ENCODE measurements around the gene MRPL55.

MRPL55 gene

DNA sequence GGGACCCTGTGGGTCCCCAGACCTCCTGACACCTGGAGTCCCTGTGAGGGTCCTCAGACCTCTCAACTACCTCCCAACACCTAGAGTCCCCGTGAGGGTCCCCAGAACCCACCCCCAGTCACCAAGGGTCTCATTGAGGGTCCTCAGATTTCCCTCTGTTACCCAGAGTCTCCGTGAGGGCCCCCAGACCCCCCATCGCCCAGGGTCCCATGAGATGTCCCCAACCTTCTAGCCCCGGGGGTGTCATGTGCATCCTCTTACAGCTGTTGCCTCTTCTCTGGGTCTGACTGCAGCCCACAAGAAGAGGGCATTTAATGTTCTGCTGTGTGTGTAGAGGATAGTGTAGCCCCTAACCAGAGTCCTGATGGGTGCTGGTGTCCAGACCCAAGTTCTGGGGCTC is 38.7 kb upstream of the MRPL55 start:
- DNase-seq (ENCODE audit: low read depth): no peak

DNA sequence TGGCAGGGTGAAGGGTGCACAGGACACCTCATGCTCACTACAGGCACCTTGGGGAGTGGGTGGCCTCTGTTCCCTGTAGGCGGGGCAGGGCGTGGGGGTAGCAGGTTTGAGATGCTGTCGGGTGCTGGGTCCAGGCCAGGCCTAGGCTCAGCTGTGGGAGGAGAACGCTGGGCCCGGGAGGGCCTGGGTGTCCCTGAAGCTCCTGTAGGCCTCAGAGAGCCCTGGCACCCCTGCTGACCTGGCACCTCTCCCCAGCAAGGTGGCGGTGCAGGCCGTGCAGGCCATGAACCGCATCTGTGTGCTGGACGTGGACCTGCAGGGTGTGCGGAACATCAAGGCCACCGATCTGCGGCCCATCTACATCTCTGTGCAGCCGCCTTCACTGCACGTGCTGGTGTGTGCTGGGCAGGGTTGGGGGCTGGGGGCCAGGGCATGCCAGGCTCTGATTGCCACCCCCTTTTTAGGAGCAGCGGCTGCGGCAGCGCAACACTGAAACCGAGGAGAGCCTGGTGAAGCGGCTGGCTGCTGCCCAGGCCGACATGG is 38.1 kb upstream of the MRPL55 start:
- DNase-seq (ENCODE audit: low read depth): no peak

GRCh38 chr1:228146417-228147150 is 37.5 kb upstream of the MRPL55 start:
- no peak for DNase-seq (ENCODE audit: low read depth)

DNA sequence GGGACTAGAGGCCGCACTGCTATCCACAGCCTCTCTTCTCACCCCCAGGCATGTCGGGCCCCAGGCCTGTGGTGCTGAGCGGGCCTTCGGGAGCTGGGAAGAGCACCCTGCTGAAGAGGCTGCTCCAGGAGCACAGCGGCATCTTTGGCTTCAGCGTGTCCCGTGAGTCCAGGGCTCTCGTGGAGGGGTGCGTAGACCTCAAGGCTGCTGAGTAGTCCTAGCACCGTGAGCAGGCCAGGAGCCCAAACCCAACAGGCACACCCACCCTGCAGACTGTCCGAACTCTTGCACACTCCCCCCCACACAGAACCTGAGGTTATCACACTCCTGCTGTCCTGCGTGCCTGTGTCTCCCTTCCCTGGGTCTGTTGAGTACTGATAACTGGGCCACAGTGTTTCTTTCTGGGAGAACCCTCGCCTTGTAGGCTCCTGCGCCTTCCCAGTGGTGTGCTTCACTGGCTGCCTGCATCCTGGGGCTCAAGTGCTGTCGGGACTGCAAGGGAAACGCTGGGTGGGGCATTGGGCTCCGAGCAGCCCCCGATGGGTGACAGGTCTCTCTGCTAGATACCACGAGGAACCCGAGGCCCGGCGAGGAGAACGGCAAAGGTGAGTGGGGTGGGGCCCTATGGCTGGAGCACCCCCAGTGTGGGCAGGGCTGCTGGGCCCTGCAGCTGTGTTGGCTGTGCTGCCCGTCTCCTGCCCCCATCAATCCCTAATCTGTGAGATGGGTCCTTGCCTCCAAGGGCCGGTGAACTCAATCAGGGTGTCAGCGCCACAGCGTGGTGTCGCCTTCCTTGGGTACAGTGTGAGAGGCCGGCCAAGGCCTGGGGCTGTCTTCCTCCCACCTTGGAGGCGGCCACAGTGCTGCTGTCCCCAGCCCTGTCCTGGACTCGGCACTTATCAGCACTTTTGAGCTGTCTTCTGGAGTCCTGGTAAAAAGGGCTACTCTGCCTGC is 36.6 kb upstream of the MRPL55 start:
- DNase-seq (ENCODE audit: low read depth): no peak

DNA sequence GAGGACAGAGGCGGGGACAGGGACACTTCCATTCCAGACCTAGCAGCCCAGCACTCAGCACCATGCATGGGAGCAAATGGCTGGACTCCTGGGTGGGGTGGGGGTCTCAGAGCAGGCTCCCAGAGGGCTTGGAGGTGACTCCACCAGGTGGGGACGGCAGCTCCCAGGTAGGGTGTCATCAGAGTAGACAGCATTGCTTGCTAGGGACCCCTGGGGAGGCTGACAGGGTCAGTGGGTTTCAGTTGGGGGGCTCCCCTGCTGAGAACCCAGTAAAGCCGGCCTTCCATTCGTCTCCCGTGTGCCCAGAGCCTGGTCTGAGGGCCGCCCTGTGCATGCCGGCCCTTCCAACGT is 35.9 kb upstream of the MRPL55 start:
- DNase-seq (ENCODE audit: low read depth): no peak

DNA sequence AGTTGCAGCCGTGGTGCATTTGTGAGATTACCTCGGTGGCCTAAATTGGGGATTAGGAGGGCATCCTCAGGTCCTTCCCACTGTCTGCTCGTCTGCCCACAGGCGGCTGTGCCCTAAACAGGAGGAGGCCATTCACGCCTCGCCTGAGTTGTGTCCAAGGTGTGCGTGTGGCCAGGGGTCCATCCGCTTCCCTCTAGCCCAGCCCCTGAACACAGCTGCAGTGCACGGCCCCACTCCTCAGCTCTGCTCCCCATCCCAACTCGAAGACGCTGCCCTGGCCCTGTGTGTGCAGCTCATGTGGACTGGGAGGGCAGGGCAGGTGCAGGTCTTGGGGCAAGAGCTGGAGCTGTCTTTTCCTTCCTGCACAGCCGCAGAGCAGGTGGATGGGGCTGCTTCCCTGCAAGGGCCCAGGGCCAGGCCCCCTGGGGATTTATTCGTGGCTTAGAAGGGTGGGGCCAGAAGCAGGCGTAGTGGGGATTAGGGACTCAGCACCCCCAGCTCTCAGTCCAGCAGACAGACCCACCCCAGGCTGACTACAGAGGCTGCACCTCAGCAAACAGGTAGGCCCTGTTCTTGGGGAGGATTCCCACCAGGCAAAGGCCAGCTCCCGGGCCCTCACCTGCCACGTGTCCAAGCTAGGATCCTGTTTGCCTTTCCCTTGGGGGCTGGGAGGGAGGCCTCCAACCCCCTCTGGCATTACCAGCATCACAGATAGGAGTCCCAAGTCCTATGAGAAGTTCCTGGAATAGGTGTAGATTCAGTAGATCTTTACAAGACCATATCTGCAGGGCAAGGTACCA is 35.3 kb upstream of the MRPL55 start:
- DNase-seq (ENCODE audit: low read depth): no peak

DNA sequence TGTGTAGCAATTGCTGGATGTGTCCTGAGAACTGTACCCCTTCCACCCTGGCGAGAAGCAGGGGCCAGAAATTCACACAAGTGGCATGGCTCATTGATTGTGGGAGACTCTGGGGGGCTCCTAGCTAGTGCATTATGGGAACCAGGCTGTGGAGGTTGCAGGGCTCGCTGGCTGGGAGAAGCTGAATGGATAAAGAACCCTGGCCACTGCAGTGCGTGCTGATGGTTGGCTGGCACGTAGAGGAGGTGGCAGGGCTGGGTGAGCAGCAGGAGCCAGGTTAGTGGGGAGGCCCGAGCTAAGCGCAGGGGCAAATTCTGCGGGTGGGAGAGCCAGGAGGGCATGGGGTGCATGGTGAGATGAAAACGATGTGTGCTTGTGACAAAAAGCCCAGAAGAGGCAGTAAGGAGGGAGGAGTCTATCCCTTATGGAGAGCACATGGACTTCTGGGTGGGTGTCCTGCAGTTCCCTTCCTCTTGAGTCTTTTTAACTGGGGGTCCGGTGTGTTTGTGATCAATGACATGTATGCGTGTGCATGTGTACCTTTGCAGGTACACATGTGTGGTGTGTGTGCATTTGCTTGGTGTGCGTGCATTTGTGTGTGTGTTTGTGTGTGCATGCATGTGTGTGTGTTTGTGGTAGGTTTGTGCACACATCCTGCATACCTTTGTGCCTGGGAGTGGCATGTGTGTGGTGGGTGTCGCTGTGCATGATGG is 34.5 kb upstream of the MRPL55 start:
- no peak for DNase-seq (ENCODE audit: low read depth)

DNA sequence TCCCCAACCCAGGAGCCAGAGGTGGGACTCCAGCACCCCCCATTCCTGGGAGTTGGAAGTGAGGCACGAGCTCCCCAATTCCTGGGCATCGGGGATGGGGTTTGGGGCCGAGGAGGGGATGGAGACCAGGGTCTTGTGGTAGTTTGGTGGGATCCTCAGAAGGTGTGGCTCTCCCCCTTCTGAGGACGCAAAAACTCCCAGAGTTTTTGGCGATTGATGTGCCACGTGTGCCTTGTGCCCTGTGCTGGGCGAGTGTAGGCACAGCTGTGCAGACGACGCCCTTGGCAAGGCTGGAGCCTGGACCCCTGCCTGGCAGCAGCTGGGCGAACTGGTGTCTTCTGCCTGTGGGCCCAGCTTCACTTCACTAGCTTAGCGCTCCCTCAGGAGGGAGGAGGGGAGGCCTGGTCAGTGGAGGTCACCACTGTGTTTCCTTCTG is 33.6 kb upstream of the MRPL55 start:
- no peak for DNase-seq (ENCODE audit: low read depth)

DNA sequence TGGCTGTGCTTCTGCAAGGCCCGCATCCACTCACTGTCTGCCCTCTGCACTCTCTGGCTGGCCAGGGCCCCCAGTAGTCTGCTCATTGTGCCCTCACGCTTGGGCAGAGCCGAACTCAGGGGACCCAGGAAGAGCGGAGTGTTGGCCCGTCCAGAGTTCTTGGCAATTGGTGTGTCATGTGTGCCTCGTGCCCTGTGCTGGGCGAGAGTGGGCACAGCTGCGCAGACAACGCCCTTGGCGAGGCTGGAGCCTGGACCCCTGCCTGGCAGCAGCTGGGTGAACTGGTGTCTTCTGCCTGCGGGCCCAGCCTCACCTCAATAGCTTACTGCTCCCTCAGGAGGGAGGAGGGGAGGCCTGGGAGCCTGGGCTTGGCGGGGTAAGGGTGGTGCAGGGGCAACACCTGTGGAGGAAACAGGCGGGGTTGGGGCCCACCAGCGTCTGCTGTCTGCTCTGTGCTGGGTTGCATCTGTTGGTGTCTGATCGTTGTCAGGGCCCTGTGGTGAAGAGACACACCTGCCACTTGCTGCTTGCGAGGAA is 33.1 kb upstream of the MRPL55 start:
- no peak for DNase-seq (ENCODE audit: low read depth)

DNA sequence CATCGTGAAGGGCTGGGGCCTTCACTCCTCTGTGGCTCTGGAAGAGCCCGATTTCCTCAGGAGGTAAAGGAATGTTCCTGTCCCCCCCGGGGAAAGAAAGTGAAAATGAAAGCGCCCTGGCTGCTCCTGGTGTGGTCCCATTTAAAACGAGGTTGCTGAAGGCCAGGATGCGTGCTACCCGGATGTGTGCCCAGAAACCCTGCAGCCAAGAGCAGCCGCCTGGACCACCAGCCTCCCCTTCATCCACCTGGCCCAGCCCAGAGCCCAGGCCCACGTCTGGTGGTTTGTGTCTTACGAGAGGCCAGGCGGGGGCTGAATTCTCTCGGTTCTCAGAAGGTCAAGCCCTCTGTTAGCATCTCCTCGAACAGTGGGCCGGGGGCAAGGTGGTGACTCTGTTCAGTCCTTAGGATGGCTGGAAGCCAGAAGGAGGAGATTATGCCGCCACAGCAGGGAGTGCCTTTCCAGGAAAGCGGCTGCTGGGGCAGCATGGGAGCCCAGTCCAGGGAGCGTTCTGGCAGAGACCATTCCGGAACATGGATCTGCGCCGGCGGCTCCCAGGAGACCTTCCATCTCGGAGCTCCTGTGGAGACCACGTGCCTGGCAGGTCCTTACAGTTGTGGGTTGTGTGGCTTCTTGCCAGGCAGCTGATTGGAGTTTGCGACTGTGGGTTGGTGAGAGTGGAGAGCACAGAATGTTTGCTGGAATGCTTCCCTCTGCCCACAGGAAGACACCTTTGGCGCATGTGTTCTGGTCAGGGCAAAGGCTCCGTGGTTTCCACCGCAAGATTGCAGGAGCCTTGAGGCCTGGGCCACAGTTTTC is 32.3 kb upstream of the MRPL55 start:
- DNase-seq (ENCODE audit: low read depth): peak; percentile 78

DNA sequence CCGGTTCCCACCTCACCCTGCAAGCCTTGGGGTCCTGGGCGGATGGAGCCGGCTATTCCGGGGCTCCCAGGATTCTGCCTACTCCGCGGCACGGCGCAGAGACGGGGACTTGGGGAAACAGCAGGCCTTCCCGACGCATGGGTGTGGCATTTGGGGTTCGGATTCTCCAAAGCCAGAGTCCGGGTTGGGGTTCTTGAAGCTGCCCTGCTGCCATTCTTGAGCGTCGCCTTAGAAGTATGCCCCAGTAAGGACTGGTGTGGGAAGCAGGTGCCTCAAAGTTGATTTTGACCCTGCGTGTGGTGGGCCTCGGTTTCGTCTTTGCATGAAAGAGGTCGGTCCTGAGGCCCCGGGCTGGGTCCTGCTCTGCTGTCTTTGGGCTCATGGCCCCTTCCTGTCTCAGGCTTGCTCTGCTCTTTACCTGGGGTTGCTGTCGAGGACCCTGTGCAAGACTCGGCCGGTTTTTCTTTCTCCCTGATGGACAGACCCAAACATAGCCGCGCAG is 31.7 kb upstream of the MRPL55 start:
- DNase-seq (ENCODE audit: low read depth): no peak

GRCh38 chr1:228139931-228140723 is 31.0 kb upstream of the MRPL55 start, which contains the start of gene GUK1:
Gene GUK1 (plus strand): TSS chr1:228140279. CDS start chr1:228140303, 24 bp downstream.
- peak; percentile 99 for DNase-seq (ENCODE audit: low read depth)

GRCh38 chr1:228139406-228139930 is 30.4 kb upstream of the MRPL55 start:
- no peak for DNase-seq (ENCODE audit: low read depth)

DNA sequence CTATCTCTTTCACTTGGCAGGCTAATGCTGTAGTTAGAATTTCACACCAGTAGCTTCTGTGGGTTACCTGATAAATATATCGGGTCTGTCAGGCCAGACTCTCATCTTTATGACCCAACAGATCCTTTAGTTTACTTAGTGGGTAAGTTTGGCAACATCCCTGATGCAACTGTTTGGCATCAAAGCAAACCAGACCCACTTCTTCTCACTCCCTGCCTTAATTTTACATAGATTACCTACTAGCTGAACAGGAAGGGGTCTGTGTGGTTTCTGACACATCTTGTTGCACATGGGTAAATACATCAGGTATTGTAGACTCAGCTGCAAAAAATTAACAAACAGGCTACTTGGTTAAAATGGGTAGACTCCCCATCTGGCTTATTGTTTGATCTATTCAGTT is 27.8 kb upstream of the MRPL55 start:
- no peak for DNase-seq (ENCODE audit: low read depth)

- DNase-seq (ENCODE audit: low read depth): no peak
Observed at GRCh38 chr1:228134591-228134990, 25.5 kb upstream of the MRPL55 start.

DNA sequence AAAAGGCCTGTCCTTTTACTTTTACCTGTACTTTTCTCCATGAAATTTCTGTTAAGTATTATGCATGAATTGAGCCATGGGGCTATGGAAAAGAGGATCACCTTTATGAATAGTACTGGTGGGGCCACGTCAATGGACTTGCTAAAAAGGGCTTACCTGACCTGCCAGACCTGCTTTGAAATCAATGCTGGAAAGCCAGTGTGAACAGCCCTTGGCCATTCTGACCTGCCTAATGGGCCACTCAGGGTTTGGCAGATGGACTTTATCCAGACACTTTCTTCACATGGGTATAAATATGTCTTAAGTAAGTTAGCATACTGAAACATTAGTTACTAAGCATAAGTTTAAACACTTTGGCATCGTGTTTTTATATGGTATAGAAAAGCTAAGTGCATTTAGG is 22.7 kb upstream of the MRPL55 start:
- DNase-seq (ENCODE audit: low read depth): no peak

DNA sequence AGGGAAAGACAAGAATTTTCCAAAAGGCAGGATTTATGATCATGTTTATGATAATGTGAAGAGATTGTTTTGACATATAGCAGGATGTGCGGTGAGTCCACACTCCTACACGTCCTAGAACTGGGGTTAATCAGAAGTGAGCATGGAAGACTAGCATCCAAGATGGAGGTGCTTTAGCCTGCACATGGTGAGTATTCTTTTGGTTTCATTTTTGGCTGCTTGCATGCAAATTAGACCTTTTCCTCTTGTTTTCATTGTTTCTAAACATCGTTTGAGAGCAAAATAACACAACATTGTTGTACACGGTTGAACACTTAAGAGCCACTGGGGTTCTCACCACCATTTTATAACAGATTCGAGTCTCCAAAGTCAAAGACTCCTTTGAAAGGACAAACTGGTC is 16.1 kb upstream of the MRPL55 start:
- DNase-seq (ENCODE audit: low read depth): no peak

- no peak for DNase-seq (ENCODE audit: low read depth)
Observed at GRCh38 chr1:228123505-228123904, 14.4 kb upstream of the MRPL55 start.

DNA sequence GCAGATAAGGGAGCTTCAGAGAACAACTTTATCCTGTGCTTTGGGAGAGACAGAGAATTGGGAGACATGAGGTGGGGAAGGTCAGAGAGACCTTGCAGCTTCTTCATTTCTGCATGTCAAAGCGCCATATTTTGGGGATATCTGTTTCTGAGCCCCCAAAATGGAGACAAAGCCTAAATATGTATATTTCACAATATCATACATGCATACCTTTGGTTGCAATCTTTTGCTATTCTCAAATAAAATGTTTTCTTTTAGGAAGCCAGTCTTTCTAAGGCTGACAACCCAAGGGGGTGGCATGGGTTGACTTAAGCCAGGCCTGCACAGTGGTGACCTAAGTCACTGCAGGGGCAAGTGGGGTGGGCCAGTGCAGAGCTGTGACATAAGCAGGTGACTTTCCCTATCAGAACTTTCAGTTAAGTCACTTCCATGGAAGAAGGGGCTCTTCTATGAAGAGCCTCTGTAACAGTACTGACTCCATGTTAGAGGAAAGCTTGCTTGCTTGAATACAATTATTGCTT is 13.9 kb upstream of the MRPL55 start:
- DNase-seq (ENCODE audit: low read depth): no peak
